T-helper 1 cell treated with Interleukin-12 subunit alpha and Interleukin-12 subunit beta and Interleukin-4 antibody, amounts not matched to agents 30 μg/mL and 1 μg/mL, for 36 hours (primary cell): ENCODE data around the gene UQCR11.
"Not testable (repeated sequence)": the region's sequence is repeated elsewhere in the genome, so short reads cannot be mapped to it uniquely, and the experiment has no call there.

Source experiments
- H3K27ac Mint-ChIP-seq: one replicate; pipeline ENCODE4 v1.8.0; 2021; ENCODE audit warnings: mild to moderate bottlenecking, mixed read lengths
- H3K27me3 Mint-ChIP-seq: one replicate; pipeline ENCODE4 v1.8.0; 2021; ENCODE audit warnings: low read depth, mixed read lengths
- H3K36me3 Mint-ChIP-seq: one replicate; pipeline ENCODE4 v1.8.0; 2021; ENCODE audit warnings: low read depth, mixed read lengths
- H3K4me1 Mint-ChIP-seq: one replicate; pipeline ENCODE4 v1.8.0; 2021; ENCODE audit warnings: low read depth, mixed read lengths
- H3K4me3 Mint-ChIP-seq: one replicate; pipeline ENCODE4 v1.8.0; 2021; ENCODE audit warnings: mild to moderate bottlenecking, moderate library complexity, mixed read lengths
- H3K9me3 Mint-ChIP-seq: one replicate; pipeline ENCODE4 v1.8.0; 2021; ENCODE audit warnings: mixed read lengths

Gene UQCR11

GRCh38 chr19:1646149-1646548 is 40.9 kb upstream of the UQCR11 start:
- peaks cover 2% of the 10 kb centered on the region for H3K36me3 Mint-ChIP-seq
- peaks cover 8% of the 10 kb centered on the region for H3K4me1 Mint-ChIP-seq
- H3K27me3 Mint-ChIP-seq, result no peaks in the 10 kb centered on the region
- no peaks in the 10 kb centered on the region for H3K9me3 Mint-ChIP-seq
- no peak overlapping the region for H3K27ac Mint-ChIP-seq
- H3K4me3 Mint-ChIP-seq, result no peak overlapping the region

GRCh38 chr19:1645299-1645698 is 40.0 kb upstream of the UQCR11 start:
- no peak overlapping the region for H3K4me3 Mint-ChIP-seq
- no peaks in the 10 kb centered on the region for H3K9me3 Mint-ChIP-seq
- H3K27me3 Mint-ChIP-seq, result no peaks in the 10 kb centered on the region
- H3K4me1 Mint-ChIP-seq, result peaks cover 3% of the 10 kb centered on the region
- no peak overlapping the region for H3K27ac Mint-ChIP-seq
- H3K36me3 Mint-ChIP-seq, result peaks cover 2% of the 10 kb centered on the region

GRCh38 chr19:1644070-1644469 is 38.8 kb upstream of the UQCR11 start:
- Mint-ChIP-seq H3K4me3 (no peak overlapping the region), H3K4me1 (peaks cover under 1% of the 10 kb centered on the region), H3K9me3 (no peaks in the 10 kb centered on the region), H3K36me3 (peaks cover 9% of the 10 kb centered on the region), H3K27me3 (no peaks in the 10 kb centered on the region), H3K27ac (no peak overlapping the region)

- not testable (repeated sequence) for H3K4me3 Mint-ChIP-seq, H3K4me1 Mint-ChIP-seq, H3K27me3 Mint-ChIP-seq, H3K27ac Mint-ChIP-seq, H3K9me3 Mint-ChIP-seq
- H3K36me3 Mint-ChIP-seq, result peaks cover 15% of the 10 kb centered on the region
Measured at GRCh38 chr19:1640893-1641448, 35.7 kb upstream of the UQCR11 start.

GRCh38 chr19:1636325-1637236 is 31.3 kb upstream of the UQCR11 start:
- Mint-ChIP-seq H3K27ac (no peak overlapping the region), H3K9me3 (no peaks in the 10 kb centered on the region), H3K4me1 (no peaks in the 10 kb centered on the region)

GRCh38 chr19:1634938-1635243 is 29.6 kb upstream of the UQCR11 start:
- Mint-ChIP-seq H3K27ac (no peak overlapping the region), H3K27me3 (no peaks in the 10 kb centered on the region), H3K4me1 (no peaks in the 10 kb centered on the region), H3K4me3 (no peak overlapping the region), H3K36me3 (peaks cover 18% of the 10 kb centered on the region), H3K9me3 (no peaks in the 10 kb centered on the region)

More at GRCh38 chr19:1636325-1637236, 31.3 kb upstream of the UQCR11 start:
- Mint-ChIP-seq H3K36me3 (peaks cover 18% of the 10 kb centered on the region), H3K4me3 (no peak overlapping the region), H3K27me3 (no peaks in the 10 kb centered on the region)

- Mint-ChIP-seq H3K27ac (no peak overlapping the region), H3K4me1 (no peaks in the 10 kb centered on the region), H3K36me3 (peaks cover 13% of the 10 kb centered on the region), H3K27me3 (no peaks in the 10 kb centered on the region), H3K9me3 (no peaks in the 10 kb centered on the region), H3K4me3 (no peak overlapping the region)
Measured at GRCh38 chr19:1634242-1634937, 29.1 kb upstream of the UQCR11 start.

GRCh38 chr19:1633269-1633826 is 28.1 kb upstream of the UQCR11 start:
- no peaks in the 10 kb centered on the region for H3K27me3 Mint-ChIP-seq
- H3K36me3 Mint-ChIP-seq, result peaks cover 6% of the 10 kb centered on the region
- no peak overlapping the region for H3K4me3 Mint-ChIP-seq
- H3K9me3 Mint-ChIP-seq, result no peaks in the 10 kb centered on the region
- H3K4me1 Mint-ChIP-seq, result no peaks in the 10 kb centered on the region
- no peak overlapping the region for H3K27ac Mint-ChIP-seq

GRCh38 chr19:1632462-1633268 is 27.4 kb upstream of the UQCR11 start:
- H3K27ac Mint-ChIP-seq, result no peak overlapping the region
- H3K4me1 Mint-ChIP-seq, result no peaks in the 10 kb centered on the region
- H3K4me3 Mint-ChIP-seq, result no peak overlapping the region
- peaks cover 5% of the 10 kb centered on the region for H3K36me3 Mint-ChIP-seq
- no peaks in the 10 kb centered on the region for H3K27me3 Mint-ChIP-seq
- H3K9me3 Mint-ChIP-seq, result no peaks in the 10 kb centered on the region

- H3K36me3 Mint-ChIP-seq, result peaks cover 5% of the 10 kb centered on the region
- H3K27me3 Mint-ChIP-seq, result no peaks in the 10 kb centered on the region
- H3K27ac Mint-ChIP-seq, result no peak overlapping the region
- no peaks in the 10 kb centered on the region for H3K9me3 Mint-ChIP-seq
- no peak overlapping the region for H3K4me3 Mint-ChIP-seq
- H3K4me1 Mint-ChIP-seq, result no peaks in the 10 kb centered on the region
Measured at GRCh38 chr19:1631557-1632100, 26.4 kb upstream of the UQCR11 start.

GRCh38 chr19:1630811-1631210 is 25.5 kb upstream of the UQCR11 start:
- Mint-ChIP-seq H3K9me3 (no peaks in the 10 kb centered on the region), H3K36me3 (peaks cover 4% of the 10 kb centered on the region), H3K27me3 (no peaks in the 10 kb centered on the region), H3K4me1 (no peaks in the 10 kb centered on the region), H3K4me3 (no peak overlapping the region), H3K27ac (no peak overlapping the region)

GRCh38 chr19:1630012-1630411 is 24.8 kb upstream of the UQCR11 start:
- no peaks in the 10 kb centered on the region for H3K9me3 Mint-ChIP-seq
- no peaks in the 10 kb centered on the region for H3K4me1 Mint-ChIP-seq
- no peaks in the 10 kb centered on the region for H3K36me3 Mint-ChIP-seq
- H3K27ac Mint-ChIP-seq, result no peak overlapping the region
- no peaks in the 10 kb centered on the region for H3K27me3 Mint-ChIP-seq
- no peak overlapping the region for H3K4me3 Mint-ChIP-seq

- no peaks in the 10 kb centered on the region for H3K9me3 Mint-ChIP-seq
- H3K4me3 Mint-ChIP-seq, result no peak overlapping the region
- no peaks in the 10 kb centered on the region for H3K27me3 Mint-ChIP-seq
- H3K36me3 Mint-ChIP-seq, result peaks cover under 1% of the 10 kb centered on the region
- H3K4me1 Mint-ChIP-seq, result no peaks in the 10 kb centered on the region
- H3K27ac Mint-ChIP-seq, result no peak overlapping the region
Measured at GRCh38 chr19:1629256-1629808, 24.1 kb upstream of the UQCR11 start.

GRCh38 chr19:1627194-1627593 is 21.9 kb upstream of the UQCR11 start:
- Mint-ChIP-seq H3K27ac (no peak overlapping the region), H3K27me3 (no peaks in the 10 kb centered on the region), H3K9me3 (no peaks in the 10 kb centered on the region), H3K36me3 (peaks cover 7% of the 10 kb centered on the region), H3K4me3 (no peak overlapping the region), H3K4me1 (no peaks in the 10 kb centered on the region)
